HG03439 (cell line): ENCODE measurements around the gene COL15A1.

Experiments
- ATAC-seq: cut with Tn5 transposase; IDR thresholded peaks from one replicate; pipeline ENCODE4 v1.9.1; 2021; ENCODE audit warnings: mild to moderate bottlenecking, moderate library complexity; ENCODE audit not compliant: unreplicated experiment

Gene COL15A1

GRCh38 chr9:99052815-99053715 lies 109.4 kb downstream of the COL15A1 start:
- no peak for ATAC-seq

- ATAC-seq = no peak
These were observed 110.9 kb downstream of the COL15A1 start for GRCh38 chr9:99054581-99054980.

- ATAC-seq = no peak
These were observed 111.7 kb downstream of the COL15A1 start for GRCh38 chr9:99055384-99055783.

- ATAC-seq = no peak
These were observed 112.5 kb downstream of the COL15A1 start for GRCh38 chr9:99056186-99056585.

- no peak for ATAC-seq
These were observed 113.4 kb downstream of the COL15A1 start for GRCh38 chr9:99056886-99057664.

GRCh38 chr9:99057665-99058625 lies 114.2 kb downstream of the COL15A1 start:
- peak; percentile 71 for ATAC-seq

GRCh38 chr9:99058964-99059921 lies 115.5 kb downstream of the COL15A1 start:
- ATAC-seq = no peak

GRCh38 chr9:99060621-99061020 lies 116.9 kb downstream of the COL15A1 start:
- ATAC-seq = no peak

GRCh38 chr9:99062549-99062948 lies 118.8 kb downstream of the COL15A1 start:
- no peak for ATAC-seq

GRCh38 chr9:99063522-99063921 lies 119.8 kb downstream of the COL15A1 start:
- ATAC-seq = no peak

- no peak for ATAC-seq
These were observed 122.9 kb downstream of the COL15A1 start for GRCh38 chr9:99066571-99066970.

GRCh38 chr9:99069075-99069474 lies 125.4 kb downstream of the COL15A1 start:
- no peak for ATAC-seq

- no peak for ATAC-seq
These were observed 125.8 kb downstream of the COL15A1 start for GRCh38 chr9:99069546-99069945.

- no peak for ATAC-seq
These were observed 127.0 kb downstream of the COL15A1 start for GRCh38 chr9:99070681-99071080.

- ATAC-seq = no peak
These were observed 127.8 kb downstream of the COL15A1 start for GRCh38 chr9:99071313-99072039.

- ATAC-seq = no peak
These were observed 128.3 kb downstream of the COL15A1 start for GRCh38 chr9:99072040-99072394.

- ATAC-seq = no peak
These were observed 129.6 kb downstream of the COL15A1 start for GRCh38 chr9:99073347-99073746.

- no peak for ATAC-seq
These were observed 130.5 kb downstream of the COL15A1 start for GRCh38 chr9:99073985-99074901.
